ENCODE measurements around the gene ARHGAP45. TPM values are rescaled to one million over a fixed set of nuclear protein-coding genes. Genes with fewer than 3 reads are reported as not detected.

Gene ARHGAP45
- total and polyA plus RNA-seq, 9 of the 15 experiments (the other 6 are each of a cell fraction or from before 2014, with no cell fraction given), result 0.08 to 22.1 (median 4.2) TPM

- TF ChIP-seq TAF9B (IDR thresholded peaks at IDR 0.05; ENCODE audit: partially characterized antibody) (no peak), KLF1 (tag; IDR thresholded peaks at IDR 0.05) (0 out of 2 replicates have a peak, but pooled peaks have one; percentile 19), SP1 (CRISPR knock-in tag; IDR thresholded peaks at IDR 0.05) (peak; percentile 77), ZNF592 (IDR thresholded peaks at IDR 0.05) (no peak), ZNF280A (IDR thresholded peaks at IDR 0.05; ENCODE audit: low read depth, partially characterized antibody) (no peak), CREM (IDR thresholded peaks at IDR 0.05; ENCODE audit: low read depth) (peak; percentile 65), BRD4 (IDR thresholded peaks at IDR 0.05) (peak; percentile 58; the same call in 1 of the 2 replicates), ZFP36 (IDR thresholded peaks at IDR 0.05; ENCODE audit: low read depth, low read length, partially characterized antibody) (peak; percentile 83), MAX (CRISPR knock-in tag; IDR thresholded peaks at IDR 0.05) (no peak; the same call in 1 of the 2 replicates), CHD2 (IDR thresholded peaks at IDR 0.05; ENCODE audit: low read depth, low read length) (peak; percentile 89), ATF1 (CRISPR knock-in tag; IDR thresholded peaks at IDR 0.05) (no peak), ATF1 (tag; IDR thresholded peaks at IDR 0.05) (peak; percentile 89), FOXM1 (IDR thresholded peaks at IDR 0.05; ENCODE audit: low read depth) (no peak; the same call in 1 of the 2 replicates), FOXM1 (CRISPR knock-in tag; IDR thresholded peaks at IDR 0.05; ENCODE audit: low read depth) (0 out of 2 replicates have a peak, but pooled peaks have one; percentile 14), CBFA2T3 (IDR thresholded peaks at IDR 0.05) (peak; percentile 93), ZNF77 (CRISPR knock-in tag; IDR thresholded peaks at IDR 0.05) (no peak), MBD1 (CRISPR knock-in tag; IDR thresholded peaks at IDR 0.05) (no peak), CHAMP1 (IDR thresholded peaks at IDR 0.05) (no peak), EP300 (IDR thresholded peaks at IDR 0.05; ENCODE audit: low read length) (peak; percentile 38; the same call in 1 of the 2 replicates)
Measured at GRCh38 chr19:1040476-1041271, 26.3 kb upstream of the ARHGAP45 start (continued).
